Omental fat pad (tissue), 4 donors: Measurements from ENCODE around the gene OBSCN. TPM values are rescaled to one million over a fixed set of nuclear protein-coding genes. Genes with fewer than 3 reads are reported as not detected.

ENCODE experiments used
- ATAC-seq: fragments of 150-250 bp; one replicate; pipeline ENCODE4 v1.9.1; 2016; ENCODE audit warnings: mild to moderate bottlenecking, moderate library complexity; ENCODE audit not compliant: low FRiP score
- DNase-seq: peaks from one replicate; pipeline ENCODE4 v3.0.0-alpha.2; 2019; ENCODE audit warnings: low spot score
- total RNA-seq, 4 donors: library from RNA; depleted of rRNA; stranded (reverse); fragments of >200 nt; gene quantifications; one replicate each; pipeline ENCODE4 v1.1.0, GENCODE V29; 2016
- TF ChIP-seq, protein P1 (sequence below), 3 donors: fragments of 450-650 bp; IDR thresholded peaks; one replicate each; pipeline ENCODE4 v1.5.1; 2016 to 2017; ENCODE audit warnings: antibody characterized with exemption in 3 of 3, mild to moderate bottlenecking in 3 of 3, moderate library complexity in 2 of 3

OBSCN gene
- total RNA-seq, 4 donors from 2014 or later, result 5.4 to 26.0 (median 9.7) TPM

DNA sequence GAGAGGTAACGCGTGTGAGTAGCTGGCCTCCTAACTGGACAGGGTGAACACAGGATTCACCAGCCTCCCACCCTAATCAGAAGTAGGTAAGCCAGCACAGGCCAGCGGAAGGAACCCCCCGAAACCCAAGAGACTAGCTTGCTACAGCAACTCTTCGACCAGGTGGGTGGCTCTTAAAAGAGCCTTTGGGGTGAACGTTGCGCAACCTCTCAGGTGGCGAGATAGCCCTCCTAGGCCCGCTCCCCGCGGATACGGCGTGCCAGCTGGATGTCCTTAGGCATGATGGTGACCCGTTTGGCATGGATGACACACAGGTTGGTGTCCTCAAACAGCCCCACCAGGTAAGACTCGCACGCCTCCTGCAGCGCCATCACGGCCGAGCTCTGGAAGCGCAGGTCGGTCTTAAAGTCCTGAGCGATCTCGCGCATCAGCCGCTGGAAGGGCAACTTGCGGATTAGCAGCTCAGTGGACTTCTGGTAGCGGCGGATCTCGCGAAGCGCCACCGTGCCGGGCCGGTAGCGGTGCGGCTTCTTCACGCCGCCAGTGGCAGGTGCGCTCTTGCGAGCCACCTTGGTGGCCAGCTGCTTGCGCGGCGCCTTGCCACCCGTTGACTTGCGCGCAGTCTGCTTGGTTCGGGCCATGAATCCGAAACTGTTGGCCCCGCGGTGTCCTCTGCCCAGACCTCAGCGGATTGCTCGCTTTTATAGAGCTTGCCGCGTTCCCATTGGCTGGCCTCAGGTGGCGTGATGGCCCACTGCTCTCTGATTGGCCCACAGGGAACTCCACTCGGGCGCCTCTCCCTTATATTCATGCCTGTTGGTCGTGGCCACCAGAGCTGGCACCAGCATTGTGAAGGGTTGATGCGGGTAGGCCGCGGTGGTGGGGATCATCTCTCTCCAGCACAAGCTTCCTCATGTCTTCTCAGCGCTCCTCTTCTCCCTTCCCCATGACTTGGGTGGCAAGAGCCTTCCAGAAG is 217.1 kb downstream of the OBSCN start:
- no peak for ATAC-seq
- no peak for DNase-seq
- TF ChIP-seq, protein P1, sequence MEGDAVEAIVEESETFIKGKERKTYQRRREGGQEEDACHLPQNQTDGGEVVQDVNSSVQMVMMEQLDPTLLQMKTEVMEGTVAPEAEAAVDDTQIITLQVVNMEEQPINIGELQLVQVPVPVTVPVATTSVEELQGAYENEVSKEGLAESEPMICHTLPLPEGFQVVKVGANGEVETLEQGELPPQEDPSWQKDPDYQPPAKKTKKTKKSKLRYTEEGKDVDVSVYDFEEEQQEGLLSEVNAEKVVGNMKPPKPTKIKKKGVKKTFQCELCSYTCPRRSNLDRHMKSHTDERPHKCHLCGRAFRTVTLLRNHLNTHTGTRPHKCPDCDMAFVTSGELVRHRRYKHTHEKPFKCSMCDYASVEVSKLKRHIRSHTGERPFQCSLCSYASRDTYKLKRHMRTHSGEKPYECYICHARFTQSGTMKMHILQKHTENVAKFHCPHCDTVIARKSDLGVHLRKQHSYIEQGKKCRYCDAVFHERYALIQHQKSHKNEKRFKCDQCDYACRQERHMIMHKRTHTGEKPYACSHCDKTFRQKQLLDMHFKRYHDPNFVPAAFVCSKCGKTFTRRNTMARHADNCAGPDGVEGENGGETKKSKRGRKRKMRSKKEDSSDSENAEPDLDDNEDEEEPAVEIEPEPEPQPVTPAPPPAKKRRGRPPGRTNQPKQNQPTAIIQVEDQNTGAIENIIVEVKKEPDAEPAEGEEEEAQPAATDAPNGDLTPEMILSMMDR (IDR thresholded peaks at IDR 0.05), result no peak

DNA sequence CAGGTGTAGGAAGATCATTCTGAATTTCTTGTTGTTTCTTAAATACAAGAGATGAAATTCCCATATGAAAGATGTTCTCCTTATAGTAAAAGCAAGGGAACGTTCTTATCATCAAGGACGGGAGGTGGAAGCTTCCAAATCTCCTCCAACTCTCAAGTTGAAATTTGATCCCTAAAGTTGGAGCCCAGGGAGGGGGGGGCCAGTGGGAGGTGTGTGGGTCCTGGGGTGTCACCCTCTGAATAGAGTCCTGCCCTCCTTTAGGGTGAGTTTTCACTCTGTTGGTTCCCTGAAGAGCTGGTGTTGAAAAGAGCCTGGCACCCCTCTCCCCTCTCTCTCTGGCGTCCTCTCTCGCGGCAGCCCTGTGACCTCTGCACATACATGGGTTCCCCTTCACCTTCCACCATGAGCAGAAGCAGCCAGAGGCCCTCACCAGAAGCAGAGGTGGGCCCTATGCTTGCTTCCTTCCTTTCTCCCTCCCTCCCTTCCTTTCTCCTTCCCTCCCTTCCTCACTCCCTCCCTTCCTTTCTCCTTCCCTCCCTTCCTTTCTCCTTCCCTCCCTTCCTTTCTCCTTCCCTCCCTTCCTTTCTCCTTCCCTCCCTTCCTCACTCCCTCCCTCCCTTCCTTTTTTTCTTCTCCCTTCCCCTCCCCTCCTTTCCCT is 218.8 kb downstream of the OBSCN start:
- DNase-seq (no peak), ATAC-seq (no peak)
- TF ChIP-seq, protein P1 (IDR thresholded peaks at IDR 0.05), result no peak

DNA sequence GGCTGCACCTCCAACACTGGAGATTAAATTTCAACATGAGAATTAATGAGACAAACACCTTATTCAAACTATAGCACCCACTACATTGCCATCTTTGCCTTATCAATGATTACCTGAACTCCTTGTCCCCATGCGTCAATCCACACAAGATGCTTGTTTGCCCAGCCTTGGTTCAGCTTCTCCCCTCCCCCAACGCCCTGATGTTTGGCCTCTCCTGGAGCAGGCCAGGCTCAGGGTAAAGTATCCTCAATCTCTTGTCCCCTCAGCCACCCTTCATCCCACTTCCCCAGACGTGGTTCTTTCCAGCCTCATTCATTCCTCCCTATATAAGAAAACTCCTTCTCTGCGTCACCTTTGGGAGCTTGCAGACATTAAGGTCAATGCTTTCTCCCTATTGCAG is 220.6 kb downstream of the OBSCN start:
- TF ChIP-seq, protein P1 (IDR thresholded peaks at IDR 0.05), result no peak
- DNase-seq (no peak), ATAC-seq (no peak)

Other genes starting within 250 kb of the OBSCN start
- not detected for gene WNT3A, start 201.0 kb upstream of the OBSCN start, total RNA-seq
- gene ARF1, start 125.3 kb upstream of the OBSCN start, total RNA-seq, result 100 to 1,000 TPM; 273 to 440 (median 369) TPM
- gene C1orf35, start 104.7 kb upstream of the OBSCN start, total RNA-seq, result 10 to 100 TPM in 2 of 4 donors, 1 to 10 TPM in 2; 5.1 to 17.2 (median 8.8) TPM
- 10 to 100 TPM; 47.1 to 95.5 (median 71.7) TPM for gene MRPL55, start 98.7 kb upstream of the OBSCN start, total RNA-seq
- 100 to 1,000 TPM; 285 to 404 (median 308) TPM for gene GUK1, start 67.8 kb upstream of the OBSCN start, total RNA-seq
- 1 to 10 TPM; 1.9 to 5.5 (median 2.9) TPM for gene GJC2, start 58.1 kb upstream of the OBSCN start, total RNA-seq
- gene IBA57, start 42.2 kb upstream of the OBSCN start, total RNA-seq, result 1 to 10 TPM; 5.1 to 7.6 (median 6.5) TPM
- gene TRIM11, start 198.8 kb downstream of the OBSCN start, total RNA-seq, result 10 to 100 TPM; 11.3 to 23.5 (median 15.8) TPM
- gene TRIM17, start 208.8 kb downstream of the OBSCN start, total RNA-seq, result 1 to 10 TPM in 2 of 4 donors, under 1 TPM in 1, not detected in 1; 0.96 to 3.3 (median 1.7) TPM